ENCODE measurements around the gene ARHGAP6. TPM values are rescaled to one million over a fixed set of nuclear protein-coding genes. Genes with fewer than 3 reads are reported as not detected.

ARHGAP6 gene
- total and polyA plus RNA-seq, 2 of the 4 experiments (the other 2 are of a cell fraction), result 1.4 to 1.8 TPM

DNA sequence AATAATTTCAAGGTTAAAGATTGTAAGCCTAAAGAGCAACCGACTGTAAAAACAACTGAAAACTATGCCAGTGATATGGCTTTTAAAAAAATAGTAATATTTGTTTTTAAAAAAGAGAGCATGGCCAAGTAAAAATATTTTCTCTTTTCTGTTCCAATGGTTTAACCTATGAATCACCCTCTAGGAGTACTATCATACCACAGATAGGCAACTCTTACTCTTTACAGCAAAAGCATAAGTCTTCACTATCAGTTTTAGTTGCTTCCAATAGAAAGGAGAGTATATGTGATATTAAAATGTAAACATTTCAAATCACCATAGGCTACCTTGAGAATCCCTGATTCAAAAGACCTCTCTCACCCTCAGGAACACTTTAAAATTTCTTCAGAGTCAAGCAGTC lies 269.9 kb downstream of the ARHGAP6 start:
- Histone ChIP-seq H2BK20ac (ENCODE audit: low read depth, low read length) (no peak overlapping the region), H3K9me1 (ENCODE audit: insufficient read depth, low read length) (no peaks in the 10 kb centered on the region), H4K20me1 (ENCODE audit: insufficient read depth, low read length) (no peaks in the 10 kb centered on the region), H4K5ac (ENCODE audit: low read depth, low read length) (no peak overlapping the region), H2AK9ac (replicated peaks; ENCODE audit: low read depth, low read length, poor library complexity) (no peak overlapping the region), H3K56ac (ENCODE audit: extremely low read depth, insufficient read depth, low read length) (no peak overlapping the region), H3K4ac (ENCODE audit: low read depth, low read length) (no peak overlapping the region), H2AFZ (replicated peaks; ENCODE audit: low read length, poor library complexity) (no peak overlapping the region), H2BK15ac (ENCODE audit: low read depth, low read length) (no peak overlapping the region), H2AK5ac (ENCODE audit: low read depth, low read length) (no peak overlapping the region), H4K91ac (ENCODE audit: insufficient read depth, low read depth, low read length) (no peak overlapping the region), H3K4me1 (ENCODE audit: control insufficient read depth, insufficient read depth, low read length) (no peaks in the 10 kb centered on the region), H3K4me3 (ENCODE audit: insufficient read depth, low read depth, low read length) (no peak overlapping the region), H3K79me1 (ENCODE audit: low read depth in 1 of 2, low read length in 2 of 2) (no peaks in the 10 kb centered on the region; a peak in 1 of 4 replicates), H3K27ac (ENCODE audit: insufficient read depth, low read length) (no peak overlapping the region), H3K36me3 (ENCODE audit: control insufficient read depth, insufficient read depth, low read length) (no peaks in the 10 kb centered on the region), H3K4me2 (ENCODE audit: low read depth, low read length) (no peak overlapping the region), H3K14ac (replicated peaks; ENCODE audit: low read depth, low read length) (no peak overlapping the region), H3K27me3 (ENCODE audit: control insufficient read depth, insufficient read depth, low read length) (no peaks in the 10 kb centered on the region), H3K18ac (ENCODE audit: low read depth, low read length) (no peak overlapping the region), H3K9ac (ENCODE audit: low read depth, low read length) (no peak overlapping the region), H2BK120ac (ENCODE audit: low read depth, low read length) (no peak overlapping the region), H3K23ac (ENCODE audit: low read depth, low read length) (no peak overlapping the region), H2BK5ac (ENCODE audit: low read depth, low read length, poor library complexity, severe bottlenecking) (no peak overlapping the region), H3K9me3 (ENCODE audit: control insufficient read depth, insufficient read depth, low read length) (no peaks in the 10 kb centered on the region), H4K8ac (ENCODE audit: low read depth in 2 of 2, low read length in 2 of 2) (no peak overlapping the region)
- CTCF ChIA-PET, result no interaction called here
- WGBS, 2 experiments (ENCODE audit: extremely low coverage in 2 of 2, insufficient read length in 1 of 2), result no CpG with 5 or more reads among the region's 1 CpG
- intact Hi-C loops (cut with micrococcal nuclease), result no loop called here
- dilution Hi-C loops (cut with HindIII; ENCODE audit: low sequenced_read_pairs, unreplicated experiment), result no loop called here
- DNase-seq, result peak; percentile 9
- POLR2A ChIA-PET (ENCODE audit: unreplicated experiment), result no interaction called here
- in situ Hi-C loops (cut with MboI; ENCODE audit: low sequenced_read_pairs), result no loop called here
- BruUV-seq (replicated peaks), result no TSS peak
- ATAC-seq (ENCODE audit: low read depth), result peak; percentile 59
- TF ChIP-seq RCOR1 (IDR thresholded peaks at IDR 0.05; ENCODE audit: insufficient replicate concordance, low read length) (no peak), MAZ (IDR thresholded peaks at IDR 0.05; ENCODE audit: borderline replicate concordance, low read depth, low read length) (no peak), MAFK (IDR thresholded peaks at IDR 0.05; ENCODE audit: low read depth, low read length) (no peak), BHLHE40 (IDR thresholded peaks at IDR 0.05; ENCODE audit: low read depth, low read length) (no peak), RAD21 (IDR thresholded peaks at IDR 0.05; ENCODE audit: low read length) (no peak), MXI1 (IDR thresholded peaks at IDR 0.05; ENCODE audit: borderline replicate concordance, low read depth, low read length) (no peak), CEBPB (IDR thresholded peaks at IDR 0.05; ENCODE audit: low read depth, low read length) (no peak), FOS (IDR thresholded peaks at IDR 0.05; ENCODE audit: low read depth, low read length) (no peak), POLR2A (IDR thresholded peaks at IDR 0.05; ENCODE audit: low read depth, low read length) (no peak), SMC3 (IDR thresholded peaks at IDR 0.05; ENCODE audit: low read depth, low read length) (no peak), NFE2L2 (IDR thresholded peaks at IDR 0.05; ENCODE audit: low read depth, low read length) (no peak), RFX5 (IDR thresholded peaks at IDR 0.05; ENCODE audit: low read depth, low read length) (no peak), CHD1 (IDR thresholded peaks at IDR 0.05; ENCODE audit: low read depth, low read length) (no peak)
- TF ChIP-seq, protein P1, sequence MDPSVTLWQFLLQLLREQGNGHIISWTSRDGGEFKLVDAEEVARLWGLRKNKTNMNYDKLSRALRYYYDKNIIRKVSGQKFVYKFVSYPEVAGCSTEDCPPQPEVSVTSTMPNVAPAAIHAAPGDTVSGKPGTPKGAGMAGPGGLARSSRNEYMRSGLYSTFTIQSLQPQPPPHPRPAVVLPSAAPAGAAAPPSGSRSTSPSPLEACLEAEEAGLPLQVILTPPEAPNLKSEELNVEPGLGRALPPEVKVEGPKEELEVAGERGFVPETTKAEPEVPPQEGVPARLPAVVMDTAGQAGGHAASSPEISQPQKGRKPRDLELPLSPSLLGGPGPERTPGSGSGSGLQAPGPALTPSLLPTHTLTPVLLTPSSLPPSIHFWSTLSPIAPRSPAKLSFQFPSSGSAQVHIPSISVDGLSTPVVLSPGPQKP (IDR thresholded peaks at IDR 0.05; ENCODE audit: borderline replicate concordance, low read depth, low read length), result no peak
- TF ChIP-seq, protein P2, sequence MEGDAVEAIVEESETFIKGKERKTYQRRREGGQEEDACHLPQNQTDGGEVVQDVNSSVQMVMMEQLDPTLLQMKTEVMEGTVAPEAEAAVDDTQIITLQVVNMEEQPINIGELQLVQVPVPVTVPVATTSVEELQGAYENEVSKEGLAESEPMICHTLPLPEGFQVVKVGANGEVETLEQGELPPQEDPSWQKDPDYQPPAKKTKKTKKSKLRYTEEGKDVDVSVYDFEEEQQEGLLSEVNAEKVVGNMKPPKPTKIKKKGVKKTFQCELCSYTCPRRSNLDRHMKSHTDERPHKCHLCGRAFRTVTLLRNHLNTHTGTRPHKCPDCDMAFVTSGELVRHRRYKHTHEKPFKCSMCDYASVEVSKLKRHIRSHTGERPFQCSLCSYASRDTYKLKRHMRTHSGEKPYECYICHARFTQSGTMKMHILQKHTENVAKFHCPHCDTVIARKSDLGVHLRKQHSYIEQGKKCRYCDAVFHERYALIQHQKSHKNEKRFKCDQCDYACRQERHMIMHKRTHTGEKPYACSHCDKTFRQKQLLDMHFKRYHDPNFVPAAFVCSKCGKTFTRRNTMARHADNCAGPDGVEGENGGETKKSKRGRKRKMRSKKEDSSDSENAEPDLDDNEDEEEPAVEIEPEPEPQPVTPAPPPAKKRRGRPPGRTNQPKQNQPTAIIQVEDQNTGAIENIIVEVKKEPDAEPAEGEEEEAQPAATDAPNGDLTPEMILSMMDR (conservative IDR thresholded peaks at IDR 0.05; ENCODE audit: low read depth, low read length), result no peak
- TF ChIP-seq, protein P3, sequence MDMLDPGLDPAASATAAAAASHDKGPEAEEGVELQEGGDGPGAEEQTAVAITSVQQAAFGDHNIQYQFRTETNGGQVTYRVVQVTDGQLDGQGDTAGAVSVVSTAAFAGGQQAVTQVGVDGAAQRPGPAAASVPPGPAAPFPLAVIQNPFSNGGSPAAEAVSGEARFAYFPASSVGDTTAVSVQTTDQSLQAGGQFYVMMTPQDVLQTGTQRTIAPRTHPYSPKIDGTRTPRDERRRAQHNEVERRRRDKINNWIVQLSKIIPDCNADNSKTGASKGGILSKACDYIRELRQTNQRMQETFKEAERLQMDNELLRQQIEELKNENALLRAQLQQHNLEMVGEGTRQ (IDR thresholded peaks at IDR 0.05; ENCODE audit: low read depth, low read length), result no peak
